Smooth muscle cell (in vitro differentiated cells): Measurements from ENCODE around the gene TNFSF13B. TPM values are rescaled to one million over a fixed set of nuclear protein-coding genes. Genes with fewer than 3 reads are reported as not detected.

Source experiments
- DNase-seq: peaks from one replicate; lab custom pipeline; 2025; ENCODE audit not compliant: unreplicated experiment; lab: John Stamatoyannopoulos, UW
- H2AFZ ChIP-seq: fragments of 200-600 bp; sonication (generic); 2 replicates; pipeline ENCODE4 v1.6.0; 2016; ENCODE audit warnings: antibody characterized with exemption, low read depth, mild to moderate bottlenecking
- H3F3A ChIP-seq: fragments of 200-600 bp; sonication (generic); 2 replicates; pipeline ENCODE4 v1.6.0; 2017; ENCODE audit warnings: antibody characterized with exemption, low read depth
- H3K27ac ChIP-seq: fragments of 200-600 bp; sonication (generic); 2 replicates; pipeline ENCODE4 v1.5.1; 2016; ENCODE audit warnings: low read depth, mild to moderate bottlenecking
- H3K27me3 ChIP-seq: fragments of 200-600 bp; sonication (generic); 2 replicates; pipeline ENCODE4 v1.6.1; 2016; ENCODE audit warnings: low read depth, mild to moderate bottlenecking
- H3K36me3 ChIP-seq: fragments of 200-600 bp; sonication (generic); 2 replicates; pipeline ENCODE4 v1.5.1; 2016; ENCODE audit warnings: low read depth
- H3K4me1 ChIP-seq: fragments of 200-600 bp; sonication (generic); 2 replicates; pipeline ENCODE4 v1.5.1; 2016; ENCODE audit warnings: low read depth
- H3K4me2 ChIP-seq: fragments of 200-600 bp; sonication (generic); 2 replicates; pipeline ENCODE4 v1.6.0; 2016; ENCODE audit warnings: mild to moderate bottlenecking
- H3K4me3 ChIP-seq: fragments of 200-600 bp; sonication (generic); 2 replicates; pipeline ENCODE4 v1.5.1; 2016; ENCODE audit warnings: mild to moderate bottlenecking
- H3K79me2 ChIP-seq: fragments of 200-600 bp; sonication (generic); 2 replicates; pipeline ENCODE4 v1.6.0; 2016; ENCODE audit warnings: low read depth, mild to moderate bottlenecking
- H3K9ac ChIP-seq: fragments of 200-600 bp; sonication (generic); 2 replicates; pipeline ENCODE4 v1.6.0; 2016; ENCODE audit warnings: low read depth
- H3K9me3 ChIP-seq: fragments of 200-600 bp; sonication (generic); replicated peaks from 2 replicates; pipeline ENCODE4 v1.5.1; 2016; ENCODE audit warnings: low read depth
- H4K20me1 ChIP-seq: fragments of 200-600 bp; sonication (generic); 2 replicates; pipeline ENCODE4 v1.6.0; 2016; ENCODE audit warnings: low read depth
- CTCF ChIP-seq: fragments of 200-600 bp; sonication (generic); IDR thresholded peaks from 2 replicates; pipeline ENCODE4 v1.5.1; 2017; ENCODE audit warnings: borderline replicate concordance, mild to moderate bottlenecking, antibody characterized with exemption; ENCODE audit not compliant: insufficient read depth, poor library complexity, severe bottlenecking
- WGBS: methylation state at CpG from one replicate; pipeline ENCODE4 v1.1.7; 2016; ENCODE audit warnings: low lambda C conversion rate; 5-methylcytosine and 5-hydroxymethylcytosine counted together
- polyA plus RNA-seq: library from polyadenylated mRNA; unstranded; fragments of >200 nt; fragmentation: Nextera tagmentation; extraction: Ambion mirVana; gene quantifications from 2 replicates; pipeline ENCODE4 v1.2.1, GENCODE V29; 2016
- total RNA-seq: library from RNA; depleted of rRNA; stranded (reverse); fragments of >200 nt; gene quantifications from 2 replicates; pipeline ENCODE4 v1.2.3, GENCODE V29; 2014

The TNFSF13B gene
- total and polyA plus RNA-seq, 2 experiments from 2014 or later = 0.58 to 1.1 TPM

GRCh38 chr13:108313382-108313781, 43.9 kb downstream of the TNFSF13B start:
- DNase-seq = no peak
- H3F3A ChIP-seq = no peaks in the 10 kb centered on the region
- H3K27ac ChIP-seq = no peak overlapping the region
- H3K27me3 ChIP-seq = no peaks in the 10 kb centered on the region
- H3K36me3 ChIP-seq = no peaks in the 10 kb centered on the region
- H4K20me1 ChIP-seq = no peaks in the 10 kb centered on the region
- H3K9ac ChIP-seq = no peak overlapping the region
- H2AFZ ChIP-seq = no peak overlapping the region
- no peaks in the 10 kb centered on the region for H3K4me1 ChIP-seq
- WGBS = 94% methylated on average over 3 of the region's 3 CpGs
- no peak overlapping the region for H3K4me3 ChIP-seq
- no peaks in the 10 kb centered on the region for H3K9me3 ChIP-seq
- H3K4me2 ChIP-seq = no peak overlapping the region
- no peak for TF ChIP-seq CTCF
- no peaks in the 10 kb centered on the region for H3K79me2 ChIP-seq

- Histone ChIP-seq H3K79me2 (no peaks in the 10 kb centered on the region), H3K9me3 (no peaks in the 10 kb centered on the region), H2AFZ (no peak overlapping the region), H3K4me3 (no peak overlapping the region), H4K20me1 (no peaks in the 10 kb centered on the region), H3K27ac (no peak overlapping the region), H3K9ac (no peak overlapping the region), H3K36me3 (no peaks in the 10 kb centered on the region), H3K4me2 (no peak overlapping the region), H3K27me3 (no peaks in the 10 kb centered on the region), H3K4me1 (no peaks in the 10 kb centered on the region), H3F3A (no peaks in the 10 kb centered on the region)
- no peak for TF ChIP-seq CTCF
- DNase-seq = no peak
- WGBS = 51% methylated on average over 5 of the region's 5 CpGs
These were observed 45.8 kb downstream of the TNFSF13B start for GRCh38 chr13:108315273-108315672.

GRCh38 chr13:108315991-108316390, 46.5 kb downstream of the TNFSF13B start:
- Histone ChIP-seq H2AFZ (no peak overlapping the region), H3K9me3 (no peaks in the 10 kb centered on the region), H3K9ac (no peak overlapping the region), H3K4me2 (no peak overlapping the region), H3K79me2 (no peaks in the 10 kb centered on the region), H3K27ac (no peak overlapping the region), H3K4me1 (no peaks in the 10 kb centered on the region), H4K20me1 (no peaks in the 10 kb centered on the region), H3F3A (no peaks in the 10 kb centered on the region), H3K36me3 (no peaks in the 10 kb centered on the region), H3K4me3 (no peak overlapping the region), H3K27me3 (no peaks in the 10 kb centered on the region)
- TF ChIP-seq CTCF = no peak
- 94% methylated on average over 3 of the region's 3 CpGs for WGBS
- no peak for DNase-seq

- no peak overlapping the region for H3K4me3 ChIP-seq
- 88% methylated on average over 4 of the region's 4 CpGs for WGBS
- peaks cover 2% of the 10 kb centered on the region for H3K27me3 ChIP-seq
- no peak overlapping the region for H3K9ac ChIP-seq
- no peaks in the 10 kb centered on the region for H4K20me1 ChIP-seq
- no peak for TF ChIP-seq CTCF
- DNase-seq = no peak
- H3K4me2 ChIP-seq = no peak overlapping the region
- H3K79me2 ChIP-seq = no peaks in the 10 kb centered on the region
- H3K36me3 ChIP-seq = no peaks in the 10 kb centered on the region
- H3K4me1 ChIP-seq = no peaks in the 10 kb centered on the region
- no peaks in the 10 kb centered on the region for H3K9me3 ChIP-seq
- no peak overlapping the region for H2AFZ ChIP-seq
- no peak overlapping the region for H3K27ac ChIP-seq
- no peaks in the 10 kb centered on the region for H3F3A ChIP-seq
These were observed 46.9 kb downstream of the TNFSF13B start for GRCh38 chr13:108316413-108316812.
